Endothelial cell of umbilical vein (primary cell): ENCODE data around the gene RHOH. TPM values are rescaled to one million over a fixed set of nuclear protein-coding genes. Genes with fewer than 3 reads are reported as not detected.

Source experiments
- BruUV-seq: library from RNA; stranded (reverse); fragments of 400-500 nt; replicated peaks from 2 replicates; lab custom pipeline; 2021; lab: Mats Ljungman, UMichigan
- CTCF ChIA-PET: fragments of 300-600, 350-600 bp; sonication (Branson Sonifier 250); formaldehyde crosslinking; loops from one replicate; lab custom pipeline; 2021; ENCODE audit warnings: antibody characterized with exemption, inconsistent platforms; lab: Charles Lee
- POLR2A ChIA-PET: fragments of 300-600, 350-600 bp; sonication (Branson Sonifier 250); formaldehyde crosslinking; loops from one replicate; lab custom pipeline; 2021; ENCODE audit warnings: antibody characterized with exemption, inconsistent platforms; lab: Charles Lee
- DNase-seq: peaks from one replicate; pipeline ENCODE4 v3.0.0-alpha.2; 2011; ENCODE audit warnings: low read depth, low spot score
- FAIRE-seq: peaks from 2 replicates; lab custom pipeline; 2011; peaks lifted over from hg19 to GRCh38; lab: Jason Lieb, UNC
- H2AFZ ChIP-seq: 2 replicates; pipeline ENCODE4 v1.6.0; 2012; ENCODE audit warnings: low read depth, low read length, control low read depth, inconsistent platforms
- H3K27ac ChIP-seq: 2 replicates; pipeline ENCODE4 v1.5.1; 2011; ENCODE audit warnings: low read depth, mild to moderate bottlenecking, control low read depth, low read length, moderate library complexity; ENCODE audit not compliant: insufficient read depth
- H3K27me3 ChIP-seq, 2 experiments: 2 replicates each; pipeline versions ENCODE4 v1.6.0 to v1.6.1; 2011; ENCODE audit warnings: low read length in 2 of 2, mixed read lengths in 1 of 2; ENCODE audit not compliant: control insufficient read depth in 2 of 2, insufficient read depth in 2 of 2
- H3K36me3 ChIP-seq, 2 experiments: 2 replicates in 1 of 2; 3 replicates in 1 of 2; pipeline ENCODE4 v1.5.1; 2011; ENCODE audit warnings: low read length in 2 of 2, mild to moderate bottlenecking in 1 of 2, moderate library complexity in 1 of 2; ENCODE audit not compliant: control insufficient read depth in 2 of 2, insufficient read depth in 2 of 2; ENCODE audit errors: extremely low read depth in 1 of 2
- H3K4me1 ChIP-seq: 3 replicates; pipeline ENCODE4 v1.5.1; 2011; ENCODE audit warnings: mild to moderate bottlenecking, low read length; ENCODE audit not compliant: control insufficient read depth, insufficient read depth; ENCODE audit errors: extremely low read depth
- H3K4me2 ChIP-seq: 2 replicates; pipeline ENCODE4 v1.6.1; 2011; ENCODE audit warnings: low read length, control low read depth, mixed read lengths; ENCODE audit not compliant: insufficient read depth
- H3K4me3 ChIP-seq, 3 experiments: fragments of 200-600 bp in 1 of 3; sonication (generic), shearing (Covaris generic) in 1 of 3; replicated peaks in 1 of 3; 2 replicates each; pipeline ENCODE4 v1.5.1; 2011 to 2016; ENCODE audit warnings: control low read depth in 3 of 3, low read length in 3 of 3, mild to moderate bottlenecking in 2 of 3, inconsistent platforms in 1 of 3, low read depth in 1 of 3, moderate library complexity in 1 of 3; ENCODE audit not compliant: insufficient read depth in 1 of 3
- H3K79me2 ChIP-seq: 2 replicates; pipeline ENCODE4 v1.6.0; 2012; ENCODE audit warnings: low read length, inconsistent platforms; ENCODE audit not compliant: control insufficient read depth, insufficient read depth
- H3K9ac ChIP-seq: replicated peaks from 2 replicates; pipeline ENCODE3; 2011; ENCODE audit warnings: low read length, control low read depth; ENCODE audit not compliant: insufficient read depth; ENCODE audit errors: extremely low read depth
- H3K9me1 ChIP-seq: replicated peaks from 3 replicates; pipeline ENCODE4 v1.6.0; 2011; ENCODE audit warnings: mild to moderate bottlenecking, low read length; ENCODE audit not compliant: control insufficient read depth, insufficient read depth; ENCODE audit errors: extremely low read depth
- H3K9me3 ChIP-seq: replicated peaks from 2 replicates; pipeline ENCODE4 v1.5.1; 2012; ENCODE audit warnings: low read length, inconsistent platforms; ENCODE audit not compliant: control insufficient read depth, insufficient read depth
- H4K20me1 ChIP-seq: replicated peaks from 2 replicates; pipeline ENCODE3; 2011; ENCODE audit warnings: mild to moderate bottlenecking, low read length; ENCODE audit not compliant: control insufficient read depth, insufficient read depth; ENCODE audit errors: extremely low read depth
- CTCF ChIP-seq, 2 donors: IDR thresholded peaks; 1 replicate in 1 of 2; 2 replicates in 1 of 2; pipeline ENCODE4 v1.5.1; 2011; ENCODE audit warnings: low read length in 2 of 2, mild to moderate bottlenecking in 2 of 2, moderate library complexity in 2 of 2, control low read depth in 1 of 2, inconsistent platforms in 1 of 2, low read depth in 1 of 2; ENCODE audit not compliant: insufficient read depth in 1 of 2; ENCODE audit errors: extremely low read depth in 1 of 2
- EZH2 ChIP-seq: IDR thresholded peaks from 2 replicates; pipeline ENCODE4 v1.6.1; 2012; ENCODE audit warnings: borderline replicate concordance, low read depth, mild to moderate bottlenecking, moderate library complexity, low read length, inconsistent platforms; ENCODE audit not compliant: severe bottlenecking
- FOS ChIP-seq: IDR thresholded peaks from 2 replicates; pipeline ENCODE4 v1.6.1; 2011; ENCODE audit warnings: mild to moderate bottlenecking, low read length, moderate library complexity, borderline replicate concordance; ENCODE audit not compliant: insufficient read depth
- GATA2 ChIP-seq: IDR thresholded peaks from 2 replicates; pipeline ENCODE4 v1.7.0; 2011; ENCODE audit warnings: low read depth, mild to moderate bottlenecking, moderate library complexity, mixed read lengths, low read length; ENCODE audit not compliant: insufficient read length, insufficient read depth
- POLR2A ChIP-seq: IDR thresholded peaks from 2 replicates; pipeline ENCODE4 v1.6.1; 2012; ENCODE audit warnings: low read depth, mild to moderate bottlenecking, control low read depth, low read length
- dilution Hi-C: fragments of 300-500 bp; cut with MboI; formaldehyde crosslinking; loops from one replicate; pipeline ENCODE4 v1.15.0; 2019; ENCODE audit warnings: low sequenced_read_pairs; ENCODE audit not compliant: extremely low pct_ligation_motif_present
- intact Hi-C: fragments of 100-400 bp; cut with micrococcal nuclease; formaldehyde crosslinking; loops from one replicate; pipeline ENCODE4 v1.10.0; 2022
- polyA plus RNA-seq, 4 experiments: library from polyadenylated mRNA; depleted of rRNA in 3 of 4; stranded (reverse) in 3 of 4; unstranded in 1 of 4; fragments of >200 nt; gene quantifications; 2 replicates each; pipeline versions ENCODE4 v1.2.1 to v1.2.3, GENCODE V29; 2011 to 2012; ENCODE audit warnings: missing spikeins in 1 of 4
- total RNA-seq: library from RNA; stranded (reverse); gene quantifications from 2 replicates; pipeline ENCODE4 v1.2.3, GENCODE V29; 2021

RHOH gene
- total and polyA plus RNA-seq, 2 donors (not counting 3 experiments of a cell fraction or from before 2014, with no cell fraction given) = not detected

- POLR2A ChIA-PET = no interaction called here
These were observed 84.3 kb downstream of the RHOH start for GRCh38 chr4:40281099-40281498.

More at GRCh38 chr4:40281099-40281498, 84.3 kb downstream of the RHOH start:
- no peaks in the 10 kb centered on the region for H4K20me1 ChIP-seq
- CTCF ChIA-PET = no interaction called here
- dilution Hi-C loops (no loop called here), intact Hi-C loops (no loop called here)
- no peaks in the 10 kb centered on the region for H3K9me1 ChIP-seq
- H3K4me3 ChIP-seq = no peak overlapping the region
- no peaks in the 10 kb centered on the region for H3K27me3 ChIP-seq
- BruUV-seq = no TSS peak
- no peak overlapping the region for H2AFZ ChIP-seq
- no peaks in the 10 kb centered on the region for H3K36me3 ChIP-seq
- FAIRE-seq = no peak
- no peaks in the 10 kb centered on the region for H3K4me1 ChIP-seq
- DNase-seq = no peak
- H3K4me2 ChIP-seq = no peak overlapping the region
- H3K9ac ChIP-seq = no peak overlapping the region
- no peak overlapping the region for H3K27ac ChIP-seq
- no peaks in the 10 kb centered on the region for H3K9me3 ChIP-seq
- TF ChIP-seq POLR2A (no peak), GATA2 (no peak), EZH2 (no peak), FOS (no peak), CTCF (IDR thresholded peaks at IDR 0.05; ENCODE audit: extremely low read depth in 1 of 2, insufficient read depth in 1 of 2, low read depth in 1 of 2, low read length in 2 of 2) (no peak)
- no peaks in the 10 kb centered on the region for H3K79me2 ChIP-seq
